Erythroblast (primary cell): ENCODE measurements around the gene C2orf74.

Source experiments
- GATA1 ChIP-seq: IDR thresholded peaks from 2 replicates; pipeline ENCODE4 v1.6.1; 2011; ENCODE audit warnings: low read depth, mild to moderate bottlenecking, control low read depth, low read length, moderate library complexity
- POLR2A ChIP-seq: IDR thresholded peaks from 2 replicates; pipeline ENCODE4 v1.6.1; 2011; ENCODE audit warnings: mild to moderate bottlenecking, low read length

- TF ChIP-seq POLR2A = no peak
- TF ChIP-seq GATA1 = no peak
These were observed 16.9 kb downstream of the C2orf74 start for GRCh38 chr2:61178603-61179545.
